ENCODE measurements around the gene KCNJ11. TPM values are rescaled to one million over a fixed set of nuclear protein-coding genes. Genes with fewer than 3 reads are reported as not detected.

Gene KCNJ11
- total RNA-seq, 1 donor from 2014 or later = 1.9 TPM

- Mint-ChIP-seq H3K27me3 (ENCODE audit: insufficient read depth, low read depth) (no peaks in the 10 kb centered on the region), H3K4me3 (no peak overlapping the region), H3K27ac (no peak overlapping the region), H3K36me3 (peaks cover 24% of the 10 kb centered on the region), H3K9me3 (peaks cover 9% of the 10 kb centered on the region), H3K4me1 (no peaks in the 10 kb centered on the region)
- no peak overlapping the region for H2AFZ ChIP-seq (replicated peaks)
- no peaks in the 10 kb centered on the region for H3K9me3 ChIP-seq (ENCODE audit: low read depth)
- no peaks in the 10 kb centered on the region for H3F3A ChIP-seq (ENCODE audit: low read depth)
- H3K4me1 ChIP-seq = peaks cover 3% of the 10 kb centered on the region
- H3K79me2 ChIP-seq (ENCODE audit: low read depth) = no peaks in the 10 kb centered on the region
- TF ChIP-seq EZH2 (IDR thresholded peaks at IDR 0.05) (no peak), CTCF (IDR thresholded peaks at IDR 0.05) (no peak), EZH2phosphoT487 (IDR thresholded peaks at IDR 0.05) (no peak)
- no peaks in the 10 kb centered on the region for H3K27me3 ChIP-seq
- DNase-seq (ENCODE audit: low spot score) = no peak
- H3K36me3 ChIP-seq = no peaks in the 10 kb centered on the region
- no peak overlapping the region for H3K27ac ChIP-seq
- H3K4me3 ChIP-seq = no peak overlapping the region
- H3K9ac ChIP-seq = no peak overlapping the region
- no peak overlapping the region for H3K4me2 ChIP-seq
- no peaks in the 10 kb centered on the region for H4K20me1 ChIP-seq (ENCODE audit: low read depth)
Measured at GRCh38 chr11:17378655-17379054, 9.8 kb downstream of the KCNJ11 start.

GRCh38 chr11:17376493-17376892 lies 12.0 kb downstream of the KCNJ11 start:
- H3K9me3 Mint-ChIP-seq = peaks cover 25% of the 10 kb centered on the region
- Histone ChIP-seq H3F3A (ENCODE audit: low read depth) (no peaks in the 10 kb centered on the region), H3K36me3 (no peaks in the 10 kb centered on the region), H3K4me3 (no peak overlapping the region), H4K20me1 (ENCODE audit: low read depth) (no peaks in the 10 kb centered on the region), H3K4me1 (peaks cover 3% of the 10 kb centered on the region), H3K27ac (no peak overlapping the region), H2AFZ (replicated peaks) (no peak overlapping the region), H3K9ac (no peak overlapping the region), H3K27me3 (no peaks in the 10 kb centered on the region), H3K79me2 (ENCODE audit: low read depth) (no peaks in the 10 kb centered on the region), H3K4me2 (no peak overlapping the region), H3K9me3 (ENCODE audit: low read depth) (peaks cover 7% of the 10 kb centered on the region)
- peaks cover 41% of the 10 kb centered on the region for H3K36me3 Mint-ChIP-seq
- H3K27ac Mint-ChIP-seq = no peak overlapping the region
- no peak overlapping the region for H3K4me3 Mint-ChIP-seq
- DNase-seq (ENCODE audit: low spot score) = no peak
- H3K4me1 Mint-ChIP-seq = no peaks in the 10 kb centered on the region
- no peak for TF ChIP-seq EZH2phosphoT487 (IDR thresholded peaks at IDR 0.05)
- TF ChIP-seq CTCF (IDR thresholded peaks at IDR 0.05) = no peak
- TF ChIP-seq EZH2 (IDR thresholded peaks at IDR 0.05) = no peak
- no peaks in the 10 kb centered on the region for H3K27me3 Mint-ChIP-seq (ENCODE audit: insufficient read depth, low read depth)

- no peaks in the 10 kb centered on the region for H3K36me3 ChIP-seq
- H3K27ac ChIP-seq = no peak overlapping the region
- no peaks in the 10 kb centered on the region for H3K4me1 ChIP-seq
- H3K79me2 ChIP-seq (ENCODE audit: low read depth) = no peaks in the 10 kb centered on the region
- H3K9ac ChIP-seq = no peak overlapping the region
- Mint-ChIP-seq H3K27ac (no peak overlapping the region), H3K36me3 (peaks cover 49% of the 10 kb centered on the region), H3K9me3 (peaks cover 35% of the 10 kb centered on the region), H3K27me3 (ENCODE audit: insufficient read depth, low read depth) (no peaks in the 10 kb centered on the region), H3K4me1 (no peaks in the 10 kb centered on the region), H3K4me3 (no peak overlapping the region)
- H4K20me1 ChIP-seq (ENCODE audit: low read depth) = no peaks in the 10 kb centered on the region
- no peaks in the 10 kb centered on the region for H3K27me3 ChIP-seq
- H3F3A ChIP-seq (ENCODE audit: low read depth) = no peaks in the 10 kb centered on the region
- TF ChIP-seq CTCF (IDR thresholded peaks at IDR 0.05) = no peak
- TF ChIP-seq EZH2phosphoT487 (IDR thresholded peaks at IDR 0.05) = no peak
- TF ChIP-seq EZH2 (IDR thresholded peaks at IDR 0.05) = no peak
- peaks cover 13% of the 10 kb centered on the region for H3K9me3 ChIP-seq (ENCODE audit: low read depth)
- no peak for DNase-seq (ENCODE audit: low spot score)
- H3K4me2 ChIP-seq = no peak overlapping the region
- no peak overlapping the region for H3K4me3 ChIP-seq
- H2AFZ ChIP-seq (replicated peaks) = no peak overlapping the region
Measured at GRCh38 chr11:17375547-17375946, 12.9 kb downstream of the KCNJ11 start.

Measured in neural progenitor cell (in vitro differentiated cells).